Nephron (organoid): Measurements from ENCODE around the gene CRYBB3.

Source experiments
- H3K27ac Mint-ChIP-seq, 3 experiments: 2 replicates each; pipeline ENCODE4 v1.8.0; 2020; ENCODE audit warnings: mixed read lengths in 3 of 3, mild to moderate bottlenecking in 2 of 3, moderate library complexity in 1 of 3
- H3K27me3 Mint-ChIP-seq: 2 replicates; pipeline ENCODE4 v1.8.0; 2021; ENCODE audit warnings: low read depth, mild to moderate bottlenecking, moderate library complexity, mixed read lengths
- H3K36me3 Mint-ChIP-seq: 2 replicates; pipeline ENCODE4 v1.8.0; 2020; ENCODE audit warnings: low read depth, mixed read lengths
- H3K4me1 Mint-ChIP-seq: 2 replicates; pipeline ENCODE4 v1.8.0; 2020; ENCODE audit warnings: mixed read lengths
- H3K4me3 Mint-ChIP-seq, 3 experiments: 2 replicates each; pipeline ENCODE4 v1.8.0; 2020; ENCODE audit warnings: mild to moderate bottlenecking in 3 of 3, mixed read lengths in 3 of 3, moderate library complexity in 2 of 3
- H3K9me3 Mint-ChIP-seq: 2 replicates; pipeline ENCODE4 v1.8.0; 2020; ENCODE audit warnings: mixed read lengths
- CTCF ChIP-seq, 3 experiments: fragments of 200-600 bp; sonication (generic); IDR thresholded peaks; one replicate each; pipeline ENCODE4 v1.5.0; 2021; ENCODE audit warnings: antibody characterized with exemption in 3 of 3; ENCODE audit not compliant: unreplicated experiment in 3 of 3

Gene CRYBB3

GRCh38 chr22:25206998-25207397, 7.3 kb downstream of the CRYBB3 start:
- no peak overlapping the region for H3K27ac Mint-ChIP-seq
- no peaks in the 10 kb centered on the region for H3K4me1 Mint-ChIP-seq
- no peak for TF ChIP-seq CTCF (IDR thresholded peaks at IDR 0.05; ENCODE audit: unreplicated experiment in 3 of 3)
- no peaks in the 10 kb centered on the region for H3K27me3 Mint-ChIP-seq
- no peak overlapping the region for H3K4me3 Mint-ChIP-seq
- H3K9me3 Mint-ChIP-seq: no peaks in the 10 kb centered on the region
- no peaks in the 10 kb centered on the region for H3K36me3 Mint-ChIP-seq

DNA sequence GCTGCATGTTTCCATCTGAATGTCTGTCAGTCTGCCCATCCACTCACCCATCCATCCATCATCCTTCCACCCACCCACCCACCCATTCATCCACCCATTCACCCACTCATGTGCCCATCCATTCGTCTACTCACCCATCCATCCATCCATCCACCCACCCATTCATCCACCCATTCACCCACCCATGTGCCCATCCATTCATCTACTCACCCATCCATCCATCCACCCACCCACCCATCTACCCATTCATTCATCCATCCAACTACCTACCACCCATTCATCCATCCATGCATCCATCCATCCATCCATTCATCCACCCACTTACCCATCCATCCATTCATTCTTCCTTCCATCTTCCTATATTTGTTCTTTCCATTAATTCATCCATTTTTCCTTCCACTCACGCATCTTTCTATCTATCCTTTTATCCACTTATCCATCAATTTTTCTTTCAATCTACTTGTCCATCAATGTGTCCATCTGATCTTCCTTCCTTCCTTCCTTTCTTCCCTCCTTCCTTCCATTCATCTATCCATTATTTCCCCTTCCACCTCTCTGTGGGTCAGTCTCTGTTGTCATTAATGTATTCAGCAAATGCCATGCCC, 8.0 kb downstream of the CRYBB3 start:
- H3K27ac Mint-ChIP-seq: no peak overlapping the region
- TF ChIP-seq CTCF (IDR thresholded peaks at IDR 0.05; ENCODE audit: unreplicated experiment in 3 of 3): no peak
- H3K9me3 Mint-ChIP-seq: no peaks in the 10 kb centered on the region
- H3K4me3 Mint-ChIP-seq: no peak overlapping the region
- no peaks in the 10 kb centered on the region for H3K27me3 Mint-ChIP-seq
- H3K36me3 Mint-ChIP-seq: no peaks in the 10 kb centered on the region
- H3K4me1 Mint-ChIP-seq: no peaks in the 10 kb centered on the region

- Mint-ChIP-seq H3K27ac (no peak overlapping the region), H3K9me3 (no peaks in the 10 kb centered on the region), H3K4me3 (no peak overlapping the region), H3K27me3 (no peaks in the 10 kb centered on the region), H3K36me3 (no peaks in the 10 kb centered on the region), H3K4me1 (no peaks in the 10 kb centered on the region)
- no peak for TF ChIP-seq CTCF (IDR thresholded peaks at IDR 0.05; ENCODE audit: unreplicated experiment in 3 of 3)
Measured at GRCh38 chr22:25208328-25208727, 8.7 kb downstream of the CRYBB3 start.

DNA sequence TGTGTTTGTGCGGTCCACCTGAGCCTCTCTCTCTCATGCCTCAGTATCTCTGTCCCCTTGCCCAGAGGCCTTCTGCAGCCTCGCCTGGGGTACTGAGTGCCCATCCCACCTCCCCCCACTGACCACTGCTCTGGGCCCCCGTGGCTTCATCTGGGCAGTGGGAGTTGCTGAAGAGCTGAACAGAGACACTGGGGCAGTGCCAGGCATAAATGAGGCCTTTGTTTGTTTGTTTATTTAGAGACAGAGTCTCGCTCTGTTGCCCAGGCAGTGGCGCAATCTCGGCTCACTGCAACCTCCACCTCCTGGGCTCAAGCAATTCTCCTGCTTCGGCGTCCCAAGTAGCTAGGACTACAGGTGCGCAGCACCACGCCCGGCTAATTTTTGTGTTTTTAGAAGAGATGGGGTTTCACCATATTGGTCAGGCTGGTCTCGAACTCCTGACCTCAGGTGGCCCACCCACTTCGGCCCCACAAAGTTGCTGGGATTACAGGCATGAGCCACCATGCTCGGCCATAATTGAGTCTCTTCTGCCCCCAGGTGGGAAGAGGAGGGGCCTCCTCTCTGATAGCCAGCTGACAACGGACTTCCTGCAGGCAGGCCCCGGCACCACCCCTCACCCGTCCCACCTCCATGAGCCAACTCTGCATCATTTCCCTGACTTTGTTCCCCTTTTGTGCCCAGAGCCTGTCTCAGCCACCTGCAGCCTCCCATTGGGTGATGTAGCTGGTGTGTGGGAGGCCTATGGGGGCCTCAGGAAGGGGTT, 9.3 kb downstream of the CRYBB3 start:
- Mint-ChIP-seq H3K4me1 (no peaks in the 10 kb centered on the region), H3K27me3 (no peaks in the 10 kb centered on the region), H3K36me3 (no peaks in the 10 kb centered on the region), H3K27ac (no peak overlapping the region), H3K4me3 (no peak overlapping the region), H3K9me3 (no peaks in the 10 kb centered on the region)
- TF ChIP-seq CTCF (IDR thresholded peaks at IDR 0.05; ENCODE audit: unreplicated experiment in 3 of 3): no peak

GRCh38 chr22:25210793-25211192, 11.1 kb downstream of the CRYBB3 start:
- no peak for TF ChIP-seq CTCF (IDR thresholded peaks at IDR 0.05; ENCODE audit: unreplicated experiment in 3 of 3)
- no peaks in the 10 kb centered on the region for H3K27me3 Mint-ChIP-seq
- H3K27ac Mint-ChIP-seq: no peak overlapping the region
- peaks cover 2% of the 10 kb centered on the region for H3K9me3 Mint-ChIP-seq
- H3K4me1 Mint-ChIP-seq: no peaks in the 10 kb centered on the region
- H3K36me3 Mint-ChIP-seq: no peaks in the 10 kb centered on the region
- H3K4me3 Mint-ChIP-seq: no peak overlapping the region

- Mint-ChIP-seq H3K4me3 (no peak overlapping the region), H3K27ac (no peak overlapping the region), H3K9me3 (peaks cover 2% of the 10 kb centered on the region), H3K36me3 (no peaks in the 10 kb centered on the region), H3K4me1 (no peaks in the 10 kb centered on the region), H3K27me3 (peaks cover 4% of the 10 kb centered on the region)
- TF ChIP-seq CTCF (IDR thresholded peaks at IDR 0.05; ENCODE audit: unreplicated experiment in 3 of 3): no peak
Measured at GRCh38 chr22:25212337-25212736, 12.7 kb downstream of the CRYBB3 start.
